Neural progenitor cell (in vitro differentiated cells): Measurements from ENCODE around the gene RHBG.

Experiments
- CTCF ChIP-seq: fragments of 200-600 bp; sonication (generic); IDR thresholded peaks from 2 replicates; pipeline ENCODE4 v1.5.1; 2017; ENCODE audit warnings: antibody characterized with exemption, mild to moderate bottlenecking
- EZH2phosphoT487 ChIP-seq: fragments of 200-600 bp; sonication (generic); IDR thresholded peaks from 2 replicates; pipeline ENCODE4 v1.6.1; 2017; ENCODE audit warnings: antibody characterized with exemption

GRCh38 chr1:156366378-156367166 lies 2.4 kb upstream of the RHBG start:
- TF ChIP-seq CTCF = no peak
- no peak for TF ChIP-seq EZH2phosphoT487
